MM.1S (cell line): ENCODE results near the gene SH3TC2.

Source experiments
- DNase-seq: peaks from one replicate; pipeline ENCODE4 v3.0.0-alpha.2; 2015
- H2AFZ ChIP-seq: fragments of 300-600 bp; sonication (generic); 2 replicates; pipeline ENCODE4 v1.6.0; 2016; ENCODE audit warnings: antibody characterized with exemption, low read length
- H3F3A ChIP-seq: fragments of 300-600 bp; sonication (generic); 2 replicates; pipeline ENCODE4 v1.6.1; 2016; ENCODE audit warnings: mild to moderate bottlenecking, antibody characterized with exemption, low read length, moderate library complexity, mixed read lengths; ENCODE audit not compliant: insufficient read depth
- H3K27ac ChIP-seq: fragments of 300-600 bp; sonication (generic); 2 replicates; pipeline ENCODE4 v1.5.1; 2016; ENCODE audit warnings: mild to moderate bottlenecking, low read length
- H3K27me3 ChIP-seq: fragments of 300-600 bp; sonication (generic); replicated peaks from 2 replicates; pipeline ENCODE4 v1.6.0; 2016; ENCODE audit warnings: low read length; ENCODE audit not compliant: insufficient read depth
- H3K36me3 ChIP-seq: fragments of 300-600 bp; sonication (generic); replicated peaks from 2 replicates; pipeline ENCODE4 v1.6.1; 2016; ENCODE audit warnings: mild to moderate bottlenecking, low read length, mixed read lengths; ENCODE audit not compliant: insufficient read depth
- H3K4me1 ChIP-seq: fragments of 300-600 bp; sonication (generic); 2 replicates; pipeline ENCODE4 v1.6.1; 2016; ENCODE audit warnings: low read length, mixed read lengths
- H3K4me2 ChIP-seq: fragments of 300-600 bp; sonication (generic); 2 replicates; pipeline ENCODE4 v1.6.0; 2016; ENCODE audit warnings: low read depth, low read length
- H3K4me3 ChIP-seq: fragments of 300-600 bp; sonication (generic); 2 replicates; pipeline ENCODE4 v1.5.1; 2016; ENCODE audit warnings: low read length, mixed read lengths
- H3K79me2 ChIP-seq: fragments of 300-600 bp; sonication (generic); 2 replicates; pipeline ENCODE4 v1.6.1; 2016; ENCODE audit warnings: mixed run types, low read length, mixed read lengths
- H3K9ac ChIP-seq: fragments of 300-600 bp; sonication (generic); 2 replicates; pipeline ENCODE4 v1.6.1; 2016; ENCODE audit warnings: low read length, mixed read lengths
- H3K9me2 ChIP-seq: fragments of 300-600 bp; sonication (generic); replicated peaks from 2 replicates; pipeline ENCODE4 v1.6.1; 2016; ENCODE audit warnings: mild to moderate bottlenecking, low read length, mixed read lengths; ENCODE audit not compliant: insufficient read depth
- H3K9me3 ChIP-seq: fragments of 300-600 bp; sonication (generic); replicated peaks from 2 replicates; pipeline ENCODE4 v1.6.1; 2016; ENCODE audit warnings: mild to moderate bottlenecking, low read length, mixed read lengths; ENCODE audit not compliant: insufficient read depth
- H4K20me1 ChIP-seq: fragments of 300-600 bp; sonication (generic); 2 replicates; pipeline ENCODE4 v1.6.1; 2016; ENCODE audit warnings: mild to moderate bottlenecking, low read length, moderate library complexity, mixed read lengths; ENCODE audit not compliant: insufficient read depth
- EZH2 ChIP-seq: fragments of 300-600 bp; sonication (generic); optimal IDR thresholded peaks from 2 replicates; pipeline ENCODE3; 2017; ENCODE audit warnings: low read depth, mild to moderate bottlenecking, antibody characterized with exemption, low read length, mixed read lengths
- EZH2phosphoT487 ChIP-seq: fragments of 300-600 bp; sonication (generic); IDR thresholded peaks from 2 replicates; pipeline ENCODE4 v1.6.1; 2018; ENCODE audit warnings: antibody characterized with exemption, low read length
- TF ChIP-seq, protein P1 (sequence below): fragments of 300-600 bp; sonication (generic); IDR thresholded peaks from 2 replicates; pipeline ENCODE4 v1.5.1; 2016; ENCODE audit warnings: antibody characterized with exemption, low read length, mixed read lengths

The SH3TC2 gene

DNA sequence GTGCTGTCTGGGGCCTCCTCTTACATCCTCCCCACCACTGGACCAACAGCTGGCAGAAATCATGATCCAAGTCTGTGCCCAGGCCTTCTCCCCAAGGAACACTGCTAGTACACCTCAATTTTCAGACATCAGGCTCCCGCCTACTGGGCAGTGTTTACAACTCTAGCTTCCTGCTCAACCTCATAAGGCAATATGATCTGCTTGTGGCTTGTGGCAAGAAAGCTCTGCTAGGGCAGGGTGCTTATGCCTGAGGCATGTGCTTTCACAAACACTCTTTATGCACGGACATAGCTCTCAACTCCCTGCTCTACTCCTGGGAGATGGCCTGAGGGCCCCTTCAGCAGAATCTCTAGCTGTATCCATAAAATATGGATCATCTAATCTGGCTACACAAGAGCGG, 32.5 kb downstream of the SH3TC2 start:
- Histone ChIP-seq H3K4me1 (no peaks in the 10 kb centered on the region), H3K27me3 (no peaks in the 10 kb centered on the region), H3F3A (no peaks in the 10 kb centered on the region), H3K4me3 (no peak overlapping the region), H3K27ac (no peak overlapping the region), H4K20me1 (no peaks in the 10 kb centered on the region), H3K9me3 (no peaks in the 10 kb centered on the region), H3K36me3 (no peaks in the 10 kb centered on the region), H3K9ac (no peak overlapping the region), H3K9me2 (no peaks in the 10 kb centered on the region), H3K79me2 (no peaks in the 10 kb centered on the region), H2AFZ (no peak overlapping the region), H3K4me2 (no peak overlapping the region)
- DNase-seq: peak; percentile 16
- TF ChIP-seq EZH2phosphoT487 (no peak), EZH2 (no peak)
- TF ChIP-seq, protein P1, sequence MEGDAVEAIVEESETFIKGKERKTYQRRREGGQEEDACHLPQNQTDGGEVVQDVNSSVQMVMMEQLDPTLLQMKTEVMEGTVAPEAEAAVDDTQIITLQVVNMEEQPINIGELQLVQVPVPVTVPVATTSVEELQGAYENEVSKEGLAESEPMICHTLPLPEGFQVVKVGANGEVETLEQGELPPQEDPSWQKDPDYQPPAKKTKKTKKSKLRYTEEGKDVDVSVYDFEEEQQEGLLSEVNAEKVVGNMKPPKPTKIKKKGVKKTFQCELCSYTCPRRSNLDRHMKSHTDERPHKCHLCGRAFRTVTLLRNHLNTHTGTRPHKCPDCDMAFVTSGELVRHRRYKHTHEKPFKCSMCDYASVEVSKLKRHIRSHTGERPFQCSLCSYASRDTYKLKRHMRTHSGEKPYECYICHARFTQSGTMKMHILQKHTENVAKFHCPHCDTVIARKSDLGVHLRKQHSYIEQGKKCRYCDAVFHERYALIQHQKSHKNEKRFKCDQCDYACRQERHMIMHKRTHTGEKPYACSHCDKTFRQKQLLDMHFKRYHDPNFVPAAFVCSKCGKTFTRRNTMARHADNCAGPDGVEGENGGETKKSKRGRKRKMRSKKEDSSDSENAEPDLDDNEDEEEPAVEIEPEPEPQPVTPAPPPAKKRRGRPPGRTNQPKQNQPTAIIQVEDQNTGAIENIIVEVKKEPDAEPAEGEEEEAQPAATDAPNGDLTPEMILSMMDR: no peak

DNA sequence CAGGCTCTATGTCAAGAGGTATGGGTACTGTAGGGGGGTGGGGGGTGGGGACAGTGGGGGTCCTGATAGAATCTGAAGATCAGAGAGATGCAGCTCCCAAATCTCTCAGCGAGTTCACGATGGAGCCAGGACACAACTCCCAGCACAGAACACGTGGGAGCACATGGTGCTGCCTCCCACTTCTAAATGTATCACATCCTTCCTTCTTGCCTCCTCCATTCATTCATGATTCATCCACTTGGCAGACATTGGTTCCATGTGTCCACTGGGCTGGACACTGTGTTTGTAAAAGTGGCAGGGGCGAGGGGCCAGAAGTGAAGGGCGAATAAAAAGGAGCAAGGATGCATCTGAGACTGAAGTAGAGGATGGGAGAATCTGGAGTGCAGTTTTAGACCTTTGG, 33.9 kb downstream of the SH3TC2 start:
- Histone ChIP-seq H3F3A (no peaks in the 10 kb centered on the region), H3K9me2 (no peaks in the 10 kb centered on the region), H3K79me2 (no peaks in the 10 kb centered on the region), H3K27me3 (no peaks in the 10 kb centered on the region), H3K4me1 (no peaks in the 10 kb centered on the region), H3K4me2 (no peak overlapping the region), H2AFZ (no peak overlapping the region), H3K9me3 (no peaks in the 10 kb centered on the region), H3K9ac (no peak overlapping the region), H3K36me3 (no peaks in the 10 kb centered on the region), H3K4me3 (no peak overlapping the region), H3K27ac (no peak overlapping the region), H4K20me1 (no peaks in the 10 kb centered on the region)
- TF ChIP-seq EZH2phosphoT487 (no peak), EZH2 (no peak)
- TF ChIP-seq, protein P1: no peak
- DNase-seq: no peak

DNA sequence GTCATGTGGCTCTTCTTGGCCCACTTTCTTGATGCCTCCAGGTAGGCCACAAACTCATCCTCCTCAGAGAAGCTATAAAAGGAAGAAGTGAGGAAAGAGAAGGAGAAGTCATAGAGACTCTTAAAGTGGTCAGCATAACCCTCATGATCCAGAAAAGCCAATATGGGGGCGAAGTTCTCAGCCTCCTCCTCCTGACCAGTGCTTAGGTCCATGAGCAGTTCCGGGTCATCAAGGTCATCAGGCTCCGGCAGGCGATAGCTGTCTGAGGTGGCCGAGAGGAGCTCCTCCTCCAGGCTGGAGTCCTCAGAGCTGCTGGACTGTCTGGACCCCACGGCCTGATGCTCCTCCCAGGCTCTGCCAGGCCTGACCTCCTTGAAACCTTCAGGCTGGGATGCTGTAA, 34.7 kb downstream of the SH3TC2 start:
- H3K4me3 ChIP-seq: no peak overlapping the region
- no peak for DNase-seq

DNA sequence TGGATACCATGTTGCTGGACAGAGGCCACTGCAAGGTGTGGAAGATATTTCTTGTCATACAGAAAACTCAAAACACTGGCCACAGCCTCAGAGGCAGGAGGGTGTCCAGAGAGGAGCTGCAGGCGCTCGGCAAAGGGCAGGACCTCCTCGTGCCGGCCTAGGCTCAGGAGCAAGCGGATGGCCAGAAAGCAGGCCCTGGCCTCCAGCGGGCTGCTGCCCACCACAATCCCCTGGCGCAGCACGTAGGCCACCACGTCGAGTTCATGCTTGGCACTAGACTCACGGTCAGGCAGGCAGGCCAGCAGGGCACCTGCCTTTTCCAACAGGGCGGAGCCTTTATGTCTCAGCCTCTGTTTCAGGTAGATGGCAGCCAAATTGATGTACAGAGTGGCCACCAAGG, 35.2 kb downstream of the SH3TC2 start:
- no peaks in the 10 kb centered on the region for H3K4me1 ChIP-seq
- H3F3A ChIP-seq: no peaks in the 10 kb centered on the region
- no peaks in the 10 kb centered on the region for H3K9me2 ChIP-seq
- H3K27me3 ChIP-seq: no peaks in the 10 kb centered on the region
- H2AFZ ChIP-seq: no peak overlapping the region
- H3K9me3 ChIP-seq: no peaks in the 10 kb centered on the region
- no peak overlapping the region for H3K9ac ChIP-seq
- H3K4me2 ChIP-seq: no peak overlapping the region
- TF ChIP-seq, protein P1: no peak
- TF ChIP-seq EZH2: no peak
- no peak for TF ChIP-seq EZH2phosphoT487
- no peak overlapping the region for H3K4me3 ChIP-seq
- H3K79me2 ChIP-seq: no peaks in the 10 kb centered on the region
- H3K36me3 ChIP-seq: no peaks in the 10 kb centered on the region
- no peaks in the 10 kb centered on the region for H4K20me1 ChIP-seq
- no peak overlapping the region for H3K27ac ChIP-seq
- no peak for DNase-seq

More for the DNA sequence above, 34.7 kb downstream of the SH3TC2 start:
- no peaks in the 10 kb centered on the region for H3K4me1 ChIP-seq
- no peaks in the 10 kb centered on the region for H3K79me2 ChIP-seq
- H3K36me3 ChIP-seq: no peaks in the 10 kb centered on the region
- no peaks in the 10 kb centered on the region for H3K9me3 ChIP-seq
- no peaks in the 10 kb centered on the region for H3F3A ChIP-seq
- no peak overlapping the region for H2AFZ ChIP-seq
- no peaks in the 10 kb centered on the region for H3K9me2 ChIP-seq
- no peaks in the 10 kb centered on the region for H4K20me1 ChIP-seq
- H3K4me2 ChIP-seq: no peak overlapping the region
- TF ChIP-seq EZH2phosphoT487: no peak
- H3K27ac ChIP-seq: no peak overlapping the region
- H3K9ac ChIP-seq: no peak overlapping the region
- no peaks in the 10 kb centered on the region for H3K27me3 ChIP-seq
